Colonic mucosa (tissue), 4 donors: ENCODE results near the gene DDAH1. TPM values are rescaled to one million over a fixed set of nuclear protein-coding genes. Genes with fewer than 3 reads are reported as not detected.
"Not testable (repeated sequence)": the region's sequence is repeated elsewhere in the genome, so short reads cannot be mapped to it uniquely, and the experiment has no call there.

Experiments
- DNase-seq: peaks from one replicate; pipeline ENCODE4 v3.0.0-alpha.2; 2020
- H3K27ac ChIP-seq: fragments of 200-600 bp; one replicate; pipeline ENCODE4 v1.8.0; 2021
- H3K27me3 ChIP-seq: fragments of 200-600 bp; one replicate; pipeline ENCODE4 v1.8.0; 2021
- H3K36me3 ChIP-seq: fragments of 200-600 bp; one replicate; pipeline ENCODE4 v1.8.0; 2021
- H3K4me1 ChIP-seq: fragments of 200-600 bp; one replicate; pipeline ENCODE4 v1.8.0; 2021; ENCODE audit warnings: mild to moderate bottlenecking
- H3K4me3 ChIP-seq: fragments of 200-600 bp; one replicate; pipeline ENCODE4 v1.8.0; 2021
- H3K9ac ChIP-seq, 2 donors: one replicate each; pipeline ENCODE4 v1.7.0; 2013; ENCODE audit warnings: control low read depth in 2 of 2, low read depth in 2 of 2, low read length in 2 of 2
- H3K9me3 ChIP-seq: fragments of 200-600 bp; one replicate; pipeline ENCODE4 v1.8.0; 2021
- intact Hi-C: fragments of 100-400 bp; cut with DNase I; formaldehyde crosslinking; loops from one replicate; pipeline ENCODE4 v1.14.1; 2022
- total RNA-seq, 2 donors: library from RNA; stranded (reverse); fragmentation: NEBNext Ultra II Directional in 1 of 2; extraction: Animal tissue kit (Norgen Biotek cat#: 25700) in 1 of 2; gene quantifications; one replicate each; pipeline ENCODE4 v1.2.1, GENCODE V29; 2021
- TF ChIP-seq, protein P1 (sequence below): fragments of 200-600 bp; IDR thresholded peaks from one replicate; pipeline ENCODE4 v1.8.0; 2022; ENCODE audit warnings: antibody characterized with exemption, mild to moderate bottlenecking
- donor health status: healthy.
- donor health status: DM: no; HTN: no; CAD: no.
- donor health status: DM: no; HTN: no; CAD: no.

The DDAH1 gene
- total RNA-seq, 2 donors from 2014 or later: 130 to 144 TPM

DNA sequence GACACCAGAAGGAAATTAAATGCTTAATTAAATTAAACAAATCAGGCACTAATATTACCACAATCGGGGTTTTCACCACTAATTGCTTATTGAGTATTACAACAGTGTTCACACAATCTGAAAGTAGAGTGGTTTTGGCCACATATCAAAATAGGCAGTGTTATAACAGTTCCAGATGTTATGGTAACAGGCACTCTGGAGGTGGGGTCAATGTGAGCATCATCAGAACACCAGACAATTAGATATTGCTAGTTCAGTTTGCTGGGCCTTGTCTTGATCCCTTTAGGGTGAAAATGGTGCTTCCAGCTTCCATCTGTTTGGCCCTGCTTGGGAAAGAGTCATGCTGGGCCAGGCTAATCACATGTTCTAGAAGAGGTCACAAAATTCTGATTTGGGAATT, 14.5 kb upstream of the DDAH1 start:
- Histone ChIP-seq H3K4me3 (no peak overlapping the region), H3K9me3 (no peaks in the 10 kb centered on the region), H3K27ac (no peak overlapping the region), H3K9ac (no peak overlapping the region), H3K36me3 (no peaks in the 10 kb centered on the region), H3K4me1 (no peaks in the 10 kb centered on the region), H3K27me3 (no peaks in the 10 kb centered on the region)
- TF ChIP-seq, protein P1, sequence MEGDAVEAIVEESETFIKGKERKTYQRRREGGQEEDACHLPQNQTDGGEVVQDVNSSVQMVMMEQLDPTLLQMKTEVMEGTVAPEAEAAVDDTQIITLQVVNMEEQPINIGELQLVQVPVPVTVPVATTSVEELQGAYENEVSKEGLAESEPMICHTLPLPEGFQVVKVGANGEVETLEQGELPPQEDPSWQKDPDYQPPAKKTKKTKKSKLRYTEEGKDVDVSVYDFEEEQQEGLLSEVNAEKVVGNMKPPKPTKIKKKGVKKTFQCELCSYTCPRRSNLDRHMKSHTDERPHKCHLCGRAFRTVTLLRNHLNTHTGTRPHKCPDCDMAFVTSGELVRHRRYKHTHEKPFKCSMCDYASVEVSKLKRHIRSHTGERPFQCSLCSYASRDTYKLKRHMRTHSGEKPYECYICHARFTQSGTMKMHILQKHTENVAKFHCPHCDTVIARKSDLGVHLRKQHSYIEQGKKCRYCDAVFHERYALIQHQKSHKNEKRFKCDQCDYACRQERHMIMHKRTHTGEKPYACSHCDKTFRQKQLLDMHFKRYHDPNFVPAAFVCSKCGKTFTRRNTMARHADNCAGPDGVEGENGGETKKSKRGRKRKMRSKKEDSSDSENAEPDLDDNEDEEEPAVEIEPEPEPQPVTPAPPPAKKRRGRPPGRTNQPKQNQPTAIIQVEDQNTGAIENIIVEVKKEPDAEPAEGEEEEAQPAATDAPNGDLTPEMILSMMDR: no peak
- intact Hi-C loops: no loop called here
- no peak for DNase-seq

DNA sequence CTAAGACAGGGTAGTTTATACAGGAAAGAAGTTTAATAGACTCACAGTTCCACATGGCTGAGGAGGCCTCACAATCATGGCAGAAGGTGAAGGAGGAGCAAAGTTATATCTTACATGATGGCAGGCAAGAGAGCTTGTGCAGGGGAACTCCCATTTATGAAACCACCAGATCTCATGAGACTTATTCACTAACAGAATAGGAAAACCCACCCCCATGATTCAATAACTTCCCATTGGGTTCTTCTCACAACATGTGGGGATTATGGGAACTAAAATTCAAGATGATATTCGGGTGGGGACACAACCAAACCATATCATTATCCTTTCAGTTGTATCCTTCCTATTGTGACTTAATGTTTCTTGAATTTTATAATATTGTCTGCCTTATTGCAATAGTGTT, 13.4 kb upstream of the DDAH1 start:
- intact Hi-C loops: no loop called here
- H3K9ac ChIP-seq: no peak overlapping the region
- no peaks in the 10 kb centered on the region for H3K27me3 ChIP-seq
- no peaks in the 10 kb centered on the region for H3K4me1 ChIP-seq
- no peak overlapping the region for H3K27ac ChIP-seq
- no peaks in the 10 kb centered on the region for H3K9me3 ChIP-seq
- no peak for DNase-seq
- H3K36me3 ChIP-seq: no peaks in the 10 kb centered on the region
- TF ChIP-seq, protein P1: no peak
- no peak overlapping the region for H3K4me3 ChIP-seq

DNA sequence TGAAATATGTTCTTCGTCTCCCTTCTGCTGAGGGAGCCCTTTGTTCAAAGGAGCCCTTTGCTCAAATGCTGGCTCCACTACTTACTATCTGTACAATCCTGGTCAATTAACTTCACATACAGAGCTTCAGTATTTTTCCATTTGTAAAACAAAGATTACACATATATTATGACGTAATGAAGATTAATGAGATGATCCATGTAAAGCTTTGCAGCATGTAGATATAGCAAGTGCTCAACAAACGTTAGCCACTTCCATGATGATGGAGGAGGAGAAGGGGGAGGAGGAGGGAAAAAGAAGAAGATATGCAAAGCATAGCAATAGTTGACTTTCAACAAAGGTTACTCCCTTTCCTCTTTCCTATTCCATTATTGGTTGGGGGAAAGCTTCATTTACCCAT, 10.1 kb upstream of the DDAH1 start:
- intact Hi-C loops: no loop called here
- H3K9ac ChIP-seq: no peak overlapping the region
- H3K4me3 ChIP-seq: no peak overlapping the region
- no peaks in the 10 kb centered on the region for H3K36me3 ChIP-seq
- no peaks in the 10 kb centered on the region for H3K9me3 ChIP-seq
- no peak overlapping the region for H3K27ac ChIP-seq
- no peaks in the 10 kb centered on the region for H3K27me3 ChIP-seq
- no peak for DNase-seq
- TF ChIP-seq, protein P1: no peak
- H3K4me1 ChIP-seq: no peaks in the 10 kb centered on the region

DNA sequence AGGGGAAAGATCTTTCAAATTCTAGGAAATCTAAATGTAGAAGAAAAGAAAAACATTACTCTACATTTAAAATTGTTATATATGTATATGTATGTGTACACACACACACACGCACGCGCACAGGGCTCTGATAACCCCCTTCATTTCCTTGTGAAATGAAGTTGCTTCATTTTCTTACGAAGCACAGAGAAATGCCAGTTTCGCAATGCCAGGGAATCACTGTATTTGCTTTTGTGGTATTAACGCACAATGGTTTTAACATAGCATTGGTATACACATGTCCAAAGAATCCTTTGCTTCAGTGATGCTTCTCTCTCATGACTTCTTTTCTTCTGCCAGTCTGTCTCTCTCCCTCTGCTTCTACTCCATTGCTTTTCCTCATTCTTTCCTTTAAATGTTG, 8.4 kb upstream of the DDAH1 start:
- intact Hi-C loops: no loop called here
- H3K4me3 ChIP-seq: no peak overlapping the region
- DNase-seq: no peak

DNA sequence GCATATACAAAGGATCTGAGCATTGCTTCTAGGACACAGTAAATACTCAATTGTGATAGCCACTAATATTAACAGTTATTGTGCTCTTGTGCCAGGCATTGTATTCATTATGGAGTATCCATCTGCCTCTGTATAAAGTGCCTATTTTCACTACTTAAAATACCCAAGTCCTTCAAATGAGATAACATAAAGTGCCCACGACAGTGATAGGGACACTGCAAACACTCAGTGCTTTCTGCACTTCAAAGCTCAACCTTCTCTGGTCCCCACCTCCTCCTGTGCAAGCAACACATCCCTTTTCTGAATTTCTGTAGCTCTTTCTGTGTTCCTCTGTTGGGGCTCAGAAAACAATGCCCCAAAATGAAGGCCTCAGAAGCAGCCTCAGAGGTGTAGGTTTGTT, 6.6 kb upstream of the DDAH1 start:
- no peak overlapping the region for H3K9ac ChIP-seq
- intact Hi-C loops: no loop called here
- no peaks in the 10 kb centered on the region for H3K4me1 ChIP-seq
- H3K4me3 ChIP-seq: no peak overlapping the region
- H3K27me3 ChIP-seq: no peaks in the 10 kb centered on the region
- TF ChIP-seq, protein P1: no peak
- no peaks in the 10 kb centered on the region for H3K36me3 ChIP-seq
- H3K9me3 ChIP-seq: no peaks in the 10 kb centered on the region
- no peak for DNase-seq
- no peak overlapping the region for H3K27ac ChIP-seq

More for the DNA sequence above, 8.4 kb upstream of the DDAH1 start:
- no peaks in the 10 kb centered on the region for H3K36me3 ChIP-seq
- no peak overlapping the region for H3K9ac ChIP-seq
- H3K27me3 ChIP-seq: no peaks in the 10 kb centered on the region
- H3K4me1 ChIP-seq: no peaks in the 10 kb centered on the region
- TF ChIP-seq, protein P1: no peak
- no peaks in the 10 kb centered on the region for H3K9me3 ChIP-seq
- no peak overlapping the region for H3K27ac ChIP-seq

DNA sequence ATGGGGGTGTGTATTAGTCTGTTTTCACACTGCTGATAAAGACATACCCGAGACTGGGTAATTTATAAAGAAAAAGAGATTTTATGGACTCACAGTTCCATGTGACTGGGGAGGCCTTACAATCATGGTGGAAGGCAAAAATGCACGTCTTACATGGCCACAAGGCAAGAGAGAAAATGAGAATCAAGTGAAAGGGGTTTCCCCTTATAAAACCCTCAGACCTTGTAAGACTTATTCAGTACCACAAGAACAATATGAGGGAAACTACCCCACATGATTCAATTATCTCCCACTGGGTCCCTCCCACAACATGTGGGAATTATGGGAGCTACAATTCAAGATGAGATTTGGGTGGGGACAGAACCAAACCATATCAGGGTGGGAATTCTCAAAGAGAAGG, 5.2 kb upstream of the DDAH1 start:
- H3K36me3 ChIP-seq, H3K27me3 ChIP-seq, H3K9me3 ChIP-seq, DNase-seq, H3K9ac ChIP-seq, H3K27ac ChIP-seq, H3K4me1 ChIP-seq, H3K4me3 ChIP-seq, intact Hi-C loops: not testable (repeated sequence)
